HG03378 (cell line): ENCODE results near the gene DIRAS2.
"Not testable (repeated sequence)": the region's sequence is repeated elsewhere in the genome, so short reads cannot be mapped to it uniquely, and the experiment has no call there.

ENCODE experiments used
- ATAC-seq: cut with Tn5 transposase; IDR thresholded peaks from one replicate; pipeline ENCODE4 v1.9.1; 2021; ENCODE audit warnings: mild to moderate bottlenecking, moderate library complexity; ENCODE audit not compliant: unreplicated experiment

Gene DIRAS2

GRCh38 chr9:90642570-90643539 is at the start of gene DIRAS2:
Gene DIRAS2, minus strand, starts transcription at chr9:90642824. Its CDS starts 28,997 bp downstream, at chr9:90613827.
- ATAC-seq: no peak

DNA sequence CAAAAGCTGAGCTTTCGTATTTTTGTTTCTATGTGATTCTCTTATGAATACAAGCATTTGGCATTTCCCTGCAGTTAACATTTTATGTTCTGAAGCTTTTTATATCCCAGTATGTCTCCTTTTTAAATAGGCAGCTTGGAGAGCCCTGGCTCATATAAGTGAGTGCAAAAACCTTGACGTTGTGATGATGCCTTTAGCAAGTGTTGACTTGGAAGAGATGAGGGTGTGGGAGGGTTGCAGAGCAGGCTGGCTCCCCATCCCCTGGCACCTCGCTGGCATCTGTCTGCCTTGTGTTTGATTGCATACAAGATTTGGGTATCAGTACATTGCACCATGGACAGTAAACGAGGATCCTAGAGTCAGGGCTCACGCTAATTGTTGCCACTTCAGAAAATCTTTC is 42.1 kb upstream of the DIRAS2 start:
- ATAC-seq: no peak

GRCh38 chr9:90684106-90684505 is 41.5 kb upstream of the DIRAS2 start:
- ATAC-seq: no peak

DNA sequence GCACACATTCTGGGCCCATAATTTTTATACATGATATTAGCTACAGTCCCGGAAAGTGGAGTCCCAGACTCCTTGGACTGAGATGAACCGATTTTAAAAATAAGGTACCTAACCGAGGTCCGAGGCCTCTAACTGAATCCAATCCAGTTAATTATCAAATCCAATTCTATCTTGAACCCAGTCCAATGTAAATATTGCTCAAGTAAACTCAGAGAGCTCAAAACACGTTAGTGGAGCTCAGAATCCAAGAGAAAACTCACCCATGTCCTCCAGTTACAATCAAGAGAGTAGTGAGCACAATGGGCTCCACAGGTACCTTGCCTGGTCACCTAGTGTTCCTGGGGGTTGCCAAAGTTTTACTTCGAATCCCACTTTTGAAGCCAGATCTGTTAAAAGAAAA is 37.9 kb upstream of the DIRAS2 start:
- no peak for ATAC-seq

- ATAC-seq: no peak
Observed at GRCh38 chr9:90665072-90665471, 22.4 kb upstream of the DIRAS2 start.

DNA sequence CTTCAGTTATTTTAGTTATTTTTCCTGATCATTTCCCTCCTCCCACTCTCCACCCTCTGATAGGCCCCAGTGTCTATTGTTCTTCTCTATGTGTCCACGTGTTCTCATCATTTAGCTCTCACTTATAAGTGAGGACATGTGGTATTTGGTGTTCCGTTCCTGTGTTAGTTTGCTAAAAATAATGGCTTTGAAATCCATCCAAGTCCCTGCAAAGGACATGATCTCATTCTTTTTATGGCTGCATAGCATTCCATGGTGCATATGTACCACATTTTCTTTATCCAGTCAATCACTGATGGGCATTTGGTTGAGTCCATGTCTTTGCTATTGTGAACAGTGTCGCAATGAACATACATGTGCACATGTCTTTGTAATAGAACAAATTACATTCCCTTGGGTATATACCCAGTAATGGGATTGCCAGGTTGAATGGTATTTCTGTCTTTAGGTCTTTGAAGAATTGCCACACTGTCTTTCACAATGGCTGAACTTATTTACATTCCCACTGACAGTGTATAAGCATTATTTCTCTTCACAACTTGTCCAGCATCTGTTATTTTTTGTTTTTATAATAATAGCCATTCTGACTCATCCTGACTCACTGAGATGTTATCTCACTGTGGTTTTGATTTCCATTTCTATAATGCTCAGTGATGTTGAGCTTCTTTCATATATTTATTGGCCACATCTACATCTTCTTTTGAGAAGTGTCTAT is 17.2 kb upstream of the DIRAS2 start:
- no peak for ATAC-seq

DNA sequence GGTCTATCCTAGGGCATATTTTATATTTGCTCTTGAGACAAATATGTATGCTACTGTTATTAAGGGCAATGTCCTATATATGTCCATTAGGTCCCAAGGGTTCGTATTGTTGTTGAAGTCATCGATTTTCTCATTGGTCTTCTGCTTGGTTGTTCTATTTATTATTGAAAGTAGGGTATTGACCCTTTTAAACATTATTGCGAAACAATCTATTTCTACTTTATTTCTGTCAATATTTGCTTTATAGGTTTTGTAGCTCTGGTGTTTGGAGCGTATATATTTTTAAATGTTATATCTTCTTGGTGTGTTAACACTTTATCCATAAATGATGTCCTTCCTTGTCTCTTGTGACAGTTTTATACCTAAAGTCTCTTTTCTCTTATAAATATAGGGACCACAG is 16.2 kb upstream of the DIRAS2 start:
- no peak for ATAC-seq

GRCh38 chr9:90658181-90658580 is 15.6 kb upstream of the DIRAS2 start:
- no peak for ATAC-seq

GRCh38 chr9:90656876-90657275 is 14.3 kb upstream of the DIRAS2 start:
- not testable (repeated sequence) for ATAC-seq

- ATAC-seq: no peak
Observed at GRCh38 chr9:90651246-90651645, 8.6 kb upstream of the DIRAS2 start.

- no peak for ATAC-seq
Observed at GRCh38 chr9:90647843-90648242, 5.2 kb upstream of the DIRAS2 start.

DNA sequence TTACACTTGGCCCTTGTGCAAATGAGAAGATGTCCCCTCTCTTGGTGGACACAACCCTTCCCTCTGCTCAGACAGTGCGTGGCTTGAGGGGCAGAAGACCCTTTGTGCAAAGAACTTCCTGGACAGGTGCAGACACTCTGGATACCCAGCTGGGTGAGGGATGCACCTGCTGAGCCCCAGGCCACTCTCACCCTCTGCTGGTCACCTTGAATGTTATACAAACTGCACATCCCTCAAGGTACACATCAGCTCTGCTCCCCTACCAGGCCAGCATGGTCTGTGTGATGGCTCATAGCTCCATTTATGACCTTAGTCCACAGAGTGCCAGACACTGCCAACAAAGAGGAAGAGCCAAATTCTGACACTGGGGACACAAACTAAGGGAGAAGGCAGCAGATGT is 3.1 kb upstream of the DIRAS2 start:
- ATAC-seq: no peak

GRCh38 chr9:90641884-90642487 is 638 bp downstream of the DIRAS2 start:
- no peak for ATAC-seq

GRCh38 chr9:90641086-90641485 is 1.5 kb downstream of the DIRAS2 start:
- no peak for ATAC-seq

DNA sequence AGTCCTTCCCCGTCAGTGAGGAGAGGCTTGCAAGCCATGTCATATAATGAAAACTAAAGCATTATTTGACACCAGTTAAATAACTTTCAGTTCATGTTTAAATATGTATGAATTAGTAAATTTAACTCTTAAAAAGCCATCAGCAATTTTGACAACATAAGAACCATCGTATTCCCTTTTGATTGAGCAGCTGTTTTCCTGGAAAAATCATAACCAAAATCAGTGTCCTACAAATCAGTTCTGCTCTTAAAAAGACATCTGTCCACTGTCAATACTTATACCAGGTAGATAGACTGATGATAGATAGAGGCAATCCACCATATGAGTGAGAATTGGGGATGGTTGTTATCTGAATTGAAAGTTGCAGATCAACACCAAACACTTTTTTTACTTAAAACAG is 2.3 kb downstream of the DIRAS2 start:
- ATAC-seq: no peak

GRCh38 chr9:90637626-90638025 is 5.0 kb downstream of the DIRAS2 start:
- ATAC-seq: no peak

DNA sequence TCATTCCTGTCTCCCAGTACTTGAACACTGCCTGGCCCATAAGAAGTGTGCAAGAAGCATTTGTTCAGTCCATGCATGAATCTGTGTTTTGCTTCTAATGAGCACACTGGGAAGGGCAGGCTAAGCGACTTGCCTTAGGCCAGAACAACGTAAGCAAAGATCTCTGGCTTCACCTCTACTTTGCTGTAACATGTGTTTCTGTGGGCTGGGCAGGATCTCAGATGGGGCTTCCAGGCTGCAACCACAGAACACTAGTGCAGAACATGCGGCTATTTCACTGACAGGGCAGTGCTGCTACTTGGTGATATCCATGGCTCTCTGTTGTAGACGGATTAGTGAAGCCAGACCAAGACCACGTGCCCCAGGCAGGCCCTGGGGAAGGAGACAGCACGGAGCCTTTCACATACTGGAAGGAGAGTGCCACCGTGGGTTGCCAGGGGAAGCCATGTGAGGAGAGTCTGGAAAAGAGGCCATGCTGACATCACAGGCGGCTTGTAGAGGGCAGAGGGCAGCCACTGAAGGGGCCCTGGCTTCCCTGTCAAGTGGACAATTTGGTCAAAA is 9.9 kb downstream of the DIRAS2 start:
- ATAC-seq: no peak

- no peak for ATAC-seq
Observed at GRCh38 chr9:90631964-90632363, 10.7 kb downstream of the DIRAS2 start.

GRCh38 chr9:90629991-90630390 is 12.6 kb downstream of the DIRAS2 start:
- ATAC-seq: no peak

GRCh38 chr9:90629354-90629753 is 13.3 kb downstream of the DIRAS2 start:
- ATAC-seq: no peak

DNA sequence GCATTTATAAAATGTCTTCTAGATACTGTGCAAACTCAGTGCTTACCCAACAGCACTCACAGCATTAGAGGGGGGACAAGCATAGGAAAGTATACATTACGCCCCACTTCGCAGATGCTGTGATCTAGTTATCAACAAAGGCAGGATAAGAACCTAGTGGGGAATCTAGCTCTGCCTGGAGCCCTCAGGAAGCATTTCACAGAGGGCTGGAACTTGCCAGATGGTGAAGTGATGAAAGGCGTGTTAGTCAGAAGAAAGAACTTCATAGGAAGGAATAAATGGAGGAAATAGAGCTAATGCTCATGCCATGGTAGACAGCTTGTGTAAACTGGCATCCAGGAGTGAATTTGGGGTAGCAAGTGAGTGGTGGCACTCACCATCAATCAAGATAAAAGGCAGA is 25.8 kb downstream of the DIRAS2 start:
- no peak for ATAC-seq
